ENCODE measurements around the gene LMX1A. TPM values are rescaled to one million over a fixed set of nuclear protein-coding genes. Genes with fewer than 3 reads are reported as not detected.

Gene LMX1A
- total RNA-seq, 2 experiments from 2014 or later = not detected

DNA sequence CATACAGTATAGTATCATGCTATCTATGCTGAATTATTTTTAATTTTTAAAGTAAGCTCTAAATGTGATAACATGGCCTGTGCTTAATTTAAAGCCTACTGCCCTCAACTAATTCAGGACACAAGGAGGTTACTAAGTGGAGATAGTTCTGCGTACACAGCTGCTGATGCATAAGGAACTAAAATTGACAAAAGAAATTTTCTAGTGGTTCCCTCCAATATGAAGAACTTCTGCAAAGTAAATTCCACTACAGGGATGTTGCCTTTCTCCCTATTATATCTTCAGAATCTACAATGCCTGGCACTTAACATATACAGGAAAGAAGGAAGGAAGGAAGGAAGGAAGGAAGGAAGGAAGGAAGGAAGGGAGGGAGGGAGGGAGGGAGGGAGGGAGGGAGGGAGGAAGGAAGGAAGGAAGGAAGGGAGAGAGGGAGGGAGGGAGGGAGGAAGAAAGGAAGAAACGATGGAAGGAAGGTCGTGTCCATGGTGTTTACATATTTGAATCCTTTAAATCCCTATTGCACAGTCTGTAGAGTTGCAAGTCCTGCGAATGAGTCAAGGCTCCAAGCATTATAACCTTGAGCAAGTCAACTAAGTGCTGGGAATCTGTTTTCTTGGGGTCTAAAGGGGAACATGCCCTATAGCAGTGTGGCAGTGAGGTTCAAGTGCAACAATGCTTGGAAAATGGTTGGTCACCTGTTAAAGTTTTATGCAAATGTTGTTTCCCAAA lies 171.2 kb downstream of the LMX1A start:
- Mint-ChIP-seq H3K4me3 (no peak overlapping the region), H3K9me3 (peaks cover 6% of the 10 kb centered on the region), H3K27me3 (ENCODE audit: low read depth) (peaks cover under 1% of the 10 kb centered on the region), H3K27ac (no peak overlapping the region), H3K36me3 (ENCODE audit: low read depth) (no peaks in the 10 kb centered on the region), H3K4me1 (ENCODE audit: low read depth) (no peaks in the 10 kb centered on the region)
- CTCF ChIA-PET = interaction anchor here (0.6 kb wide), 1 partner anchor 43 kb away, joined by 3 read pairs; no protein-coding TSS in a partner anchor
- intact Hi-C loops (cut with micrococcal nuclease) = no loop called here
- DNase-seq = no peak

- Mint-ChIP-seq H3K27me3 (ENCODE audit: low read depth) (no peaks in the 10 kb centered on the region), H3K36me3 (ENCODE audit: low read depth) (no peaks in the 10 kb centered on the region), H3K27ac (no peak overlapping the region), H3K9me3 (peaks cover 6% of the 10 kb centered on the region), H3K4me3 (no peak overlapping the region), H3K4me1 (ENCODE audit: low read depth) (no peaks in the 10 kb centered on the region)
- intact Hi-C loops (cut with micrococcal nuclease) = no loop called here
- DNase-seq = no peak
- CTCF ChIA-PET = no interaction called here
These were observed 173.5 kb downstream of the LMX1A start for GRCh38 chr1:165182975-165183374.

- Mint-ChIP-seq H3K4me3 (no peak overlapping the region), H3K27me3 (ENCODE audit: low read depth) (peaks cover 6% of the 10 kb centered on the region), H3K27ac (no peak overlapping the region), H3K9me3 (peaks cover 6% of the 10 kb centered on the region), H3K36me3 (ENCODE audit: low read depth) (no peaks in the 10 kb centered on the region), H3K4me1 (ENCODE audit: low read depth) (no peaks in the 10 kb centered on the region)
- CTCF ChIA-PET = no interaction called here
- intact Hi-C loops (cut with micrococcal nuclease) = no loop called here
- no peak for DNase-seq
These were observed 177.2 kb downstream of the LMX1A start for GRCh38 chr1:165179306-165179705.

DNA sequence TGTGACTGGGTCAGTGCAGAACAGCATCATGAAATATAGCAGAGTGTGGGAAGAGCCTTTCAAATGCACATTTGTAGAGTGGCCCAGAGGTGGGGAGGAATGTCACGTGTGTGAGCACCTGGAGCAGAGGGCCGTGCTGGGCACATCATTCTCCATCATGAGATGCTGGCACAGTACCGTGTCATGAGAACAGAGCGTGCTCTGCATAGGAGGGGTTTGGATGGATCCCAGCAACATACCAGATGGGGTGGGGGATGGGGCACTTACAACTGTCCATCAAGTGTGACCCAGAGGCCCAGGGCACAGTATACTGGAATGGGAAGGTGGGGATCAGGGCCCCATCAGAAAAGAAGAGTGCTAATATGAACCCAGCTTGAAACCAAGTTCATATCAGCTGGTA lies 182.0 kb downstream of the LMX1A start:
- Mint-ChIP-seq H3K4me1 (ENCODE audit: low read depth) (no peaks in the 10 kb centered on the region), H3K27ac (no peak overlapping the region), H3K9me3 (no peaks in the 10 kb centered on the region), H3K27me3 (ENCODE audit: low read depth) (peaks cover 10% of the 10 kb centered on the region), H3K36me3 (ENCODE audit: low read depth) (no peaks in the 10 kb centered on the region), H3K4me3 (no peak overlapping the region)
- intact Hi-C loops (cut with micrococcal nuclease) = no loop called here
- DNase-seq = no peak
- CTCF ChIA-PET = no interaction called here

GRCh38 chr1:165173818-165174217 lies 182.7 kb downstream of the LMX1A start:
- Mint-ChIP-seq H3K4me3 (no peak overlapping the region), H3K27ac (no peak overlapping the region), H3K4me1 (ENCODE audit: low read depth) (no peaks in the 10 kb centered on the region), H3K36me3 (ENCODE audit: low read depth) (no peaks in the 10 kb centered on the region), H3K27me3 (ENCODE audit: low read depth) (peaks cover 10% of the 10 kb centered on the region), H3K9me3 (no peaks in the 10 kb centered on the region)
- no peak for DNase-seq
- CTCF ChIA-PET = no interaction called here
- intact Hi-C loops (cut with micrococcal nuclease) = no loop called here

DNA sequence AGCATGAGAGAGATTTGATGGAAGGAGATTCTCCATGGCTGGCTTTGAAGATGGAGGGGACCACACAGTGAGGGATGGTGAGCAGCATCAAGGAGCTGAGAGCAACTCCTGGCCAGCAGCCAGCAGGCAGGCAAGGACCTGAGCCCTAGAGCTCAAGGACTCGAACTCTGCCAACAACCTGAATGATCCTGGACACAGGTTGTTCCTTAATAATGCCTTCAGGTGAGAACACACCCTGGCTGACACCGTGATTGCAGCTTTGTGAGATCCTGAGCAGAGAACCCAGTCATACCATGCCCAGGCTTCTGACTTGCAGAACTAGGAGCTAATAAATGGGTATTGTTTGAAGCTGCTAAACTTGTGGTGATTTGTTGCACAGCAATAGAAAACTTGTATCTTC lies 183.1 kb downstream of the LMX1A start:
- CTCF ChIA-PET = interaction anchor here (0.7 kb wide), 1 partner anchor 38 kb away, joined by 3 read pairs; no protein-coding TSS in a partner anchor
- H3K4me1 Mint-ChIP-seq (ENCODE audit: low read depth) = no peaks in the 10 kb centered on the region
- no peak for DNase-seq
- H3K36me3 Mint-ChIP-seq (ENCODE audit: low read depth) = no peaks in the 10 kb centered on the region
- intact Hi-C loops (cut with micrococcal nuclease) = no loop called here
- H3K4me3 Mint-ChIP-seq = no peak overlapping the region
- H3K9me3 Mint-ChIP-seq = no peaks in the 10 kb centered on the region
- no peak overlapping the region for H3K27ac Mint-ChIP-seq
- peaks cover 10% of the 10 kb centered on the region for H3K27me3 Mint-ChIP-seq (ENCODE audit: low read depth)

GRCh38 chr1:165172666-165173065 lies 183.8 kb downstream of the LMX1A start:
- CTCF ChIA-PET = interaction anchor here (0.7 kb wide), 1 partner anchor 39 kb away, joined by 3 read pairs; no protein-coding TSS in a partner anchor
- Mint-ChIP-seq H3K4me1 (ENCODE audit: low read depth) (no peaks in the 10 kb centered on the region), H3K4me3 (no peak overlapping the region), H3K27me3 (ENCODE audit: low read depth) (peaks cover 12% of the 10 kb centered on the region), H3K36me3 (ENCODE audit: low read depth) (no peaks in the 10 kb centered on the region), H3K27ac (no peak overlapping the region), H3K9me3 (no peaks in the 10 kb centered on the region)
- intact Hi-C loops (cut with micrococcal nuclease) = no loop called here
- DNase-seq = no peak

- CTCF ChIA-PET = no interaction called here
- no peak for DNase-seq
- Mint-ChIP-seq H3K4me3 (no peak overlapping the region), H3K27me3 (ENCODE audit: low read depth) (peaks cover 7% of the 10 kb centered on the region), H3K9me3 (no peaks in the 10 kb centered on the region), H3K4me1 (ENCODE audit: low read depth) (no peaks in the 10 kb centered on the region), H3K36me3 (ENCODE audit: low read depth) (no peaks in the 10 kb centered on the region), H3K27ac (no peak overlapping the region)
- intact Hi-C loops (cut with micrococcal nuclease) = no loop called here
These were observed 186.8 kb downstream of the LMX1A start for GRCh38 chr1:165169729-165170128.

GRCh38 chr1:165169028-165169427 lies 187.5 kb downstream of the LMX1A start:
- Mint-ChIP-seq H3K27ac (no peak overlapping the region), H3K9me3 (no peaks in the 10 kb centered on the region), H3K36me3 (ENCODE audit: low read depth) (no peaks in the 10 kb centered on the region), H3K4me1 (ENCODE audit: low read depth) (no peaks in the 10 kb centered on the region), H3K27me3 (ENCODE audit: low read depth) (peaks cover 5% of the 10 kb centered on the region), H3K4me3 (no peak overlapping the region)
- CTCF ChIA-PET = no interaction called here
- no peak for DNase-seq
- intact Hi-C loops (cut with micrococcal nuclease) = no loop called here

- Mint-ChIP-seq H3K36me3 (ENCODE audit: low read depth) (no peaks in the 10 kb centered on the region), H3K4me1 (ENCODE audit: low read depth) (no peaks in the 10 kb centered on the region), H3K27ac (no peak overlapping the region), H3K27me3 (ENCODE audit: low read depth) (peaks cover 5% of the 10 kb centered on the region), H3K4me3 (no peak overlapping the region), H3K9me3 (no peaks in the 10 kb centered on the region)
- CTCF ChIA-PET = no interaction called here
- no peak for DNase-seq
- intact Hi-C loops (cut with micrococcal nuclease) = no loop called here
These were observed 188.0 kb downstream of the LMX1A start for GRCh38 chr1:165168467-165168866.

DNA sequence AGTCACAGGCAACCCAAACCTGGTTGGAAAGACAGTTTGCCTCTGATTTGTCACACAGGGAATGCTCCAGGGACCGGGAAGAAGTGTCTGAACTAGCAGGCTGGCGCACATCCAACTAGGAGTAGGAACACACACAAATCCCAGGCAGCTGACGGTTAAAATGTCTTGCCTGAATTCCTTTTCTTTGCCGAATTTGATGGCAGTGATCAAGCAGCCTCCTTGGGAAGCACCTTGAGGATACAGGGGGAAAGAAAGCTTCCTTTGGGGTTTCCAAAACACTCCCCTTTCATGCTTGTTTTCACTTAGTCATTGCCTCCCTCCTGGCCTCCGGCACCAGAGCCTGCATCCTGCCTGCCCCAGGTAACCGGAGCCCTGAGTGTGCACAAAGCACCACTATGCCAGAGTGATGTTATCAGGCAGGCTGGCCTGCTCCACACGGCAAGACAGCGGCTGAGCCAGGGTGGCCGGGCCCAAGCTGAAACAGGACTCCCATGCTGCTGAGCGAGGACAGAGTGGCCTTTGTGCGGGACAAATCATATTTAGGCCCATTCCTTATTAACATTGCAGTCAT lies 193.8 kb downstream of the LMX1A start:
- Mint-ChIP-seq H3K4me1 (ENCODE audit: low read depth) (no peaks in the 10 kb centered on the region), H3K36me3 (ENCODE audit: low read depth) (no peaks in the 10 kb centered on the region), H3K27ac (no peak overlapping the region), H3K9me3 (peaks cover 2% of the 10 kb centered on the region), H3K27me3 (ENCODE audit: low read depth) (peaks cover 4% of the 10 kb centered on the region), H3K4me3 (no peak overlapping the region)
- intact Hi-C loops (cut with micrococcal nuclease) = no loop called here
- DNase-seq = no peak
- CTCF ChIA-PET = interaction anchor here (0.7 kb wide), 1 partner anchor 17 kb away, joined by 4 read pairs; no protein-coding TSS in a partner anchor

- Mint-ChIP-seq H3K9me3 (peaks cover 2% of the 10 kb centered on the region), H3K4me3 (no peak overlapping the region), H3K36me3 (ENCODE audit: low read depth) (no peaks in the 10 kb centered on the region), H3K27me3 (ENCODE audit: low read depth) (peaks cover 7% of the 10 kb centered on the region), H3K4me1 (ENCODE audit: low read depth) (no peaks in the 10 kb centered on the region), H3K27ac (no peak overlapping the region)
- intact Hi-C loops (cut with micrococcal nuclease) = no loop called here
- CTCF ChIA-PET = interaction anchor here (0.6 kb wide), 1 partner anchor 26 kb away, joined by 3 read pairs; no protein-coding TSS in a partner anchor
- DNase-seq = no peak
These were observed 195.4 kb downstream of the LMX1A start for GRCh38 chr1:165161130-165161529.

- intact Hi-C loops (cut with micrococcal nuclease) = no loop called here
- H3K4me3 Mint-ChIP-seq = no peak overlapping the region
- no peaks in the 10 kb centered on the region for H3K9me3 Mint-ChIP-seq
- CTCF ChIA-PET = interaction anchor here (1.2 to 1.5 kb wide), 2 partner anchors 8 to 11 kb away, joined by 4 read pairs; no protein-coding TSS in a partner anchor
- no peak overlapping the region for H3K27ac Mint-ChIP-seq
- peaks cover 5% of the 10 kb centered on the region for H3K27me3 Mint-ChIP-seq (ENCODE audit: low read depth)
- DNase-seq = no peak
- no peaks in the 10 kb centered on the region for H3K36me3 Mint-ChIP-seq (ENCODE audit: low read depth)
- H3K4me1 Mint-ChIP-seq (ENCODE audit: low read depth) = no peaks in the 10 kb centered on the region
These were observed 203.3 kb downstream of the LMX1A start for GRCh38 chr1:165153182-165153581.
